ENCODE measurements around the gene TUBG2. TPM values are rescaled to one million over a fixed set of nuclear protein-coding genes. Genes with fewer than 3 reads are reported as not detected.

Gene TUBG2
- total and polyA plus RNA-seq, 2 of the 8 experiments (the other 6 are each of a cell fraction or from before 2014, with no cell fraction given): 14.8 to 16.6 TPM

DNA sequence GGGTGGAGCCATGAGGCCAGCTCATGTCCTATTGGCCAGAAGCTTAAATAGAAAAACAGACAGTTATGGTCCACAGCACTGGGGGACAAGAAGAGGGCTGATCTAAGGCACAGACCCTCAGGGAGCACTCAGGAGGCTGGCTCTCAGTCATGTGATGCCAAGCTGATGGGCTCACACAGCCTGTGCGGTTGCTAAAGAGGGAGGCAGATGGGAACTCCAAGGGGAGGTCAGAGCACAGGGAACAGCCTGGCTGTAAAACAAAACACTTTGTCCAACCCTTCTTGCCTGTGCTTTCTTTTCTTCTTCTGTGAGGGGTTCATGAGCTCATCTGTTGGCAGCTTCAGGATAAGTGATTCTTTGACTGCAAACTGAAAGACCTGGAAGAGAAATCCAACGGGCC lies 50.5 kb downstream of the TUBG2 start:
- Histone ChIP-seq H3K4ac (replicated peaks; ENCODE audit: insufficient read length, low read depth, low read length) (no peak overlapping the region), H3K36me3 (ENCODE audit: control insufficient read depth in 2 of 4, insufficient read depth in 4 of 4, low read length in 3 of 4) (peaks cover 6 to 70% (median 38%) of the 10 kb centered on the region in 4 experiments; a peak in 7 of 8 replicates), H2BK12ac (ENCODE audit: low read depth, low read length) (no peak overlapping the region), H3K9me3 (ENCODE audit: insufficient read depth in 2 of 2, low read depth in 1 of 2, low read length in 1 of 2) (no peaks in the 10 kb centered on the region), H2AK5ac (ENCODE audit: low read depth, low read length) (no peak overlapping the region), H2AFZ (ENCODE audit: low read length) (no peak overlapping the region), H2BK20ac (ENCODE audit: low read length) (no peak overlapping the region), H3K56ac (replicated peaks; ENCODE audit: insufficient read length, low read depth, low read length) (no peak overlapping the region), H3K23me2 (ENCODE audit: low read depth, low read length) (no peaks in the 10 kb centered on the region), H3K4me1 (replicated peaks in 1 of 4; ENCODE audit: control insufficient read depth in 3 of 4, insufficient read depth in 4 of 4, low read length in 3 of 4) (no peaks in the 10 kb centered on the region), H3K79me2 (ENCODE audit: control insufficient read depth in 1 of 2, insufficient read depth in 2 of 2, low read length in 2 of 2) (no peaks in the 10 kb centered on the region), H3K4me2 (ENCODE audit: insufficient read depth in 1 of 2, low read depth in 2 of 2, low read length in 2 of 2) (no peak overlapping the region), H3K14ac (ENCODE audit: insufficient read length) (no peak overlapping the region), H4K5ac (ENCODE audit: insufficient read length, low read depth, low read length) (no peak overlapping the region), H4K20me1 (replicated peaks in 1 of 2; ENCODE audit: control insufficient read depth in 1 of 2, insufficient read depth in 2 of 2, low read length in 2 of 2) (no peaks in the 10 kb centered on the region), H3K23ac (ENCODE audit: insufficient read length) (no peak overlapping the region), H2BK5ac (ENCODE audit: low read depth, low read length) (no peak overlapping the region), H2BK15ac (ENCODE audit: low read length) (no peak overlapping the region), H3K27ac (ENCODE audit: low read depth, low read length) (no peak overlapping the region), H2BK120ac (replicated peaks; ENCODE audit: low read depth, low read length) (no peak overlapping the region), H3K4me3 (ENCODE audit: extremely low read depth in 1 of 4, insufficient read depth in 2 of 4, low read depth in 3 of 4, low read length in 4 of 4) (no peak overlapping the region), H3K79me1 (ENCODE audit: low read depth, low read length) (no peaks in the 10 kb centered on the region), H3K27me3 (replicated peaks in 1 of 4; ENCODE audit: control insufficient read depth in 3 of 4, extremely low read depth in 1 of 4, insufficient read depth in 3 of 4, low read length in 3 of 4) (no peaks in the 10 kb centered on the region), H4K8ac (ENCODE audit: extremely low read depth, insufficient read depth, low read length) (no peak overlapping the region), H3K18ac (ENCODE audit: extremely low read depth, low read length) (no peak overlapping the region), H3K9ac (replicated peaks in 1 of 4; ENCODE audit: extremely low read depth in 1 of 4, low read depth in 3 of 4, low read length in 3 of 4) (no peak overlapping the region), H4K91ac (replicated peaks; ENCODE audit: insufficient read length, low read length) (no peak overlapping the region)
- DNase-seq (ENCODE audit: low read depth in 1 of 2, low spot score in 2 of 2): no peak
- ChIA-PET CTCF (ENCODE audit: partially characterized antibody) (interaction anchor here (1.0 to 3.9 kb wide), 7 partner anchors 8 to 131 kb away, joined by 3 to 10 read pairs (median 4); no protein-coding TSS in a partner anchor), POLR2A (ENCODE audit: partially characterized antibody) (interaction anchor here (0.7 to 2.0 kb wide), 2 partner anchors 9 to 71 kb away, joined by 3 to 6 read pairs; no protein-coding TSS in a partner anchor)
- no peak for FAIRE-seq
- 87% methylated on average over 2 of the region's 2 CpGs; no CpG with 5 or more reads in 1 of the 2 experiments for WGBS, 2 experiments (ENCODE audit: extremely low coverage in 1 of 2, insufficient coverage in 1 of 2, insufficient read length in 1 of 2, insufficient replicate concordance in 2 of 2, low coverage in 1 of 2, low lambda C conversion rate in 2 of 2, missing lambda C conversion rate in 1 of 2)
- no peak for TF ChIP-seq CBX5 (IDR thresholded peaks at IDR 0.05; ENCODE audit: low read depth, low read length)
- no peak for TF ChIP-seq CHD2 (IDR thresholded peaks at IDR 0.05; ENCODE audit: low read length)
- no peak for TF ChIP-seq YY1 (IDR thresholded peaks at IDR 0.05; ENCODE audit: low read depth, low read length)
- TF ChIP-seq RNF2 (IDR thresholded peaks at IDR 0.05; ENCODE audit: borderline replicate concordance, low read depth, low read length, missing control alignments, poor library complexity, severe bottlenecking): no peak
- no peak for TF ChIP-seq POU5F1 (IDR thresholded peaks at IDR 0.05; ENCODE audit: low read depth, low read length)
- TF ChIP-seq CBX8 (IDR thresholded peaks at IDR 0.05; ENCODE audit: borderline replicate concordance, low read depth, low read length): no peak
- no peak for TF ChIP-seq TCF12 (IDR thresholded peaks at IDR 0.05; ENCODE audit: low read depth, low read length)
- no peak for TF ChIP-seq RFX5 (IDR thresholded peaks at IDR 0.05; ENCODE audit: borderline replicate concordance, low read depth, low read length)
- TF ChIP-seq EGR1 (IDR thresholded peaks at IDR 0.05; ENCODE audit: borderline replicate concordance, low read depth, low read length): no peak
- no peak for TF ChIP-seq PHF8 (conservative IDR thresholded peaks at IDR 0.05; ENCODE audit: low read depth, low read length)
- no peak for TF ChIP-seq POLR2A (IDR thresholded peaks at IDR 0.05; ENCODE audit: control extremely low read depth in 1 of 2, low read depth in 2 of 2, low read length in 2 of 2)
- no peak for TF ChIP-seq SIN3A (conservative IDR thresholded peaks at IDR 0.05 in 1 of 2, IDR thresholded peaks at IDR 0.05 in 1 of 2; ENCODE audit: low read depth in 1 of 2, low read length in 2 of 2)
- no peak for TF ChIP-seq NRF1 (IDR thresholded peaks at IDR 0.05; ENCODE audit: low read depth, low read length)
- no peak for TF ChIP-seq TAF1 (IDR thresholded peaks at IDR 0.05; ENCODE audit: low read depth, low read length)
- no peak for TF ChIP-seq HDAC6 (IDR thresholded peaks at IDR 0.05; ENCODE audit: low read depth, low read length)
- TF ChIP-seq CREB1 (IDR thresholded peaks at IDR 0.05): no peak
